ENCODE measurements around the gene TOM1L1.

Gene TOM1L1

DNA sequence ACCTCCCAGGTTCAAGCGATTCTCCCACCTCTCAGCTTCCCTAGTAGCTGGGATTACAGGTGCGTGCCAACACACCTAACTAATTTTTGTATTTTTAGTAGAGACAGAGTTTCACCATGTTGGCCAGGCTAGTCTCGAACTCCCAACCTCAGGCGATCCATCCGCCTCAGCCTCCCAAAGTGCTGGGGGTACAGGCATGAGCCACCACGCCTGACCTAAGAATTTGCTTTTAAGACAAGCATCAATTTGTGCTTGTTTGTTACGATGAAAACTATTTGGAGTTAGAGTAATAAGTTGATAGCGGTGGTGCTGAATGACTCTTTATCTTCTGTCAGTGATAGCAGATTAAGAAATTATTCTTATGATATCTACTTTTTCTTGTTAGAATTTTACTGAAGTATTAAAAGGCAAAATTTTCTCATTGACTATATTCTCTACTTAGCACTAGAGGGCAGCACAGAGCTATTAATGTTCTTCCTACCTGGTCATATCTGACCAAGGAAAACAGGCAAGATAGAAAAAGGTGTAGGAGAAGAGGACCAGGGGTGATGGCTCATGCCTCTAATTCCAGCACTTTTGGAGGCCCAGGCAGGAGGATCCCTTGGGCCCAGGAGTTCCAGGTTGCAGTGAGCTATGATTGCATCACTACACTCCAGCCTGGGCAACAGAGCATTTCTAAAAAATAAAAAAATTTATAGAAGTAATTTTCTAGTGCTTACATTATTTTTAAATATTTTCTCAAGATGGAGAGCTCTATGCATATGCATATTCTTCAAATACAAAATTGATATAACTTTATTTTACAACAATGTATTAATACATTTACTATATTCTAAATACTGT, 92.4 kb downstream of the TOM1L1 start:
- DNase-seq (ENCODE audit: low read depth in 2 of 2): no peak

DNA sequence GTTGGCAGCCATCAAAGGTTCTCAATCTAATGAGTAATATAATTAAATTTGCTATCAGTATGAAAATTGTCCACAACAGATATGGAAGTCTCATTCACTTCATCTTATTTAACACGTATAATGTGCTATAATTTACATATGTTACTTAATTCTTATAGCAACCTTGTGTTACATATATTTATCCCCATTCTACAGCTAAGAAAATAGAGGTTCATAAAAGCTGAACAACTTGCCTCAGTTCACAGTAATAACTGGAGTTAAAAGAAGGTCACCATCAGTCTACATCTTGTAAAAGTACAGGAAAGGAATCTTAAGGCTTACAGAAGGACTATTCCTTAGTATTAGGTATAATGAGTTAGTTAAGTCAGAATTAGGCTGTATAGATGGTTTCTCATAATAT, 95.8 kb downstream of the TOM1L1 start:
- no peak for DNase-seq (ENCODE audit: low read depth in 2 of 2)

DNA sequence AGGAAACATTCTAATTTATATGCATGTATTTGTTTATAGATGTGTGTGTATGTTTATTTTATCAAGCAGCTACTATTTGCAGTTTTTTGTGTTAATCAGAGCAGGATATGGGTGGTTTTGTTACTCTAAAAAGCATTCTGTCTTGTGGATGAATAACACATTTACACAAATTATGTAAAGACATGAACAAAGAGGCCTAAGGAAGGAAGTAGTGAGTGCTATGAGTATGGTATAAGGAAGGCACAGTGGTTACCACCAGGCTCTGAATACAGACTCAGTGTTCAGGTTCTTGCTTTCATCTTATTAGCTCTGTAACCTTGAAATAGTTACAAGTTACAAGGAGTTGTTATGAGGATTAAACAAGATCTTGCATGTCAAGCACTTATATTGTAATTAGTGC, 101.8 kb downstream of the TOM1L1 start:
- DNase-seq (ENCODE audit: low read depth in 2 of 2): no peak

DNA sequence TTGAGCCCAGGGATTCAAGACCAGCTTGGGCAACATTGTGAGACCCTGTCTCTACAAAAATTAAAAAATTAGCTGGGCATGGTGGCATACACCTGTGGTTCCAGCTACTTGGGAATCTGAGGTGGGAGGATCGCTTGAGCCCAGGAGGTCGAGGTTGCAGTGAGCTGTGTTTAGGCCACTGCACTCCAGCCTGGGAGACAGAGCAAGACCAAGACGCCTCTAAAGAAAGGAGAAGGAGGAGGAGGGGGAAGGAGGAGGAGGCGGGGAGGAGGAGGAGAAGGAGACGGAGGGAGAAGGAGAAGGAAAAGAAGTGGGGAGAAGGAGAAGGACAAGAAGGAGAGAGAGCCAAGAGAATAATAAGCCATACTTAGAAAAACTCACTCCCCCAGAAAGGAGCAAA, 103.8 kb downstream of the TOM1L1 start:
- DNase-seq (ENCODE audit: low read depth in 2 of 2): no peak

DNA sequence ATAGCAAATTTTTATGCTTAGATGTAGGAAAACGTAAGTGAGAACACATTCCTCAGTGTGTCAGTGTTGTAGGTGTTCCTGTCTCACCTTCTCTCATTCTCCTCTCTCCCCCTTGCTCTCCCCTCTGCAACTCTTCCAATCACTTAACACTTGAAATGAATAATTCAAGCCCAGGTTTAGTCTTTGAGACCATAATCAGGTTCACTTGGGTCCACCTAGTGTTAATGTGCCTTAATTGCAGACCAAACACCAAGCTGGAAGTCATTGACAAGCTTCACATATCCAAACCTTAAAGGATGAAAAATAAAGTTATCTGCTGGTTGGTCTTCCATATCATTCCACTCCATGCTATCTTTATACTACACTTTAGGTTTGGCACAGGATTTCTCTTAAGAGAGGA, 104.9 kb downstream of the TOM1L1 start:
- no peak for DNase-seq (ENCODE audit: low read depth in 2 of 2)
